GM12878 (cell line): Measurements from ENCODE around the gene SPAG9. TPM values are rescaled to one million over a fixed set of nuclear protein-coding genes. Genes with fewer than 3 reads are reported as not detected.

Experiments
- BHLHE40 ChIP-seq, 2 experiments: fragments of 450-650 bp in 1 of 2; IDR thresholded peaks; 2 replicates each; pipeline ENCODE4 v1.6.1; 2011 to 2017; ENCODE audit warnings: low read depth in 2 of 2, borderline replicate concordance in 1 of 2, improper control_type of control experiment in 1 of 2, low read length in 1 of 2, mild to moderate bottlenecking in 1 of 2
- CBX3 ChIP-seq: fragments of 200-600 bp; sonication (generic); IDR thresholded peaks from 2 replicates; pipeline ENCODE4 v1.6.1; 2016; ENCODE audit warnings: low read depth, borderline replicate concordance
- ESRRA ChIP-seq: IDR thresholded peaks from 2 replicates; pipeline ENCODE4 v1.6.1; 2012; ENCODE audit warnings: mild to moderate bottlenecking, low read length, improper control_type of control experiment
- ETV6 ChIP-seq, 2 experiments: fragments of 450-650 bp in 1 of 2; IDR thresholded peaks in 1 of 2; conservative IDR thresholded peaks in 1 of 2; 2 replicates each; pipeline ENCODE4 v1.6.1; 2014; ENCODE audit warnings: antibody characterized with exemption in 1 of 2, borderline replicate concordance in 1 of 2, low read depth in 1 of 2, mild to moderate bottlenecking in 1 of 2, moderate library complexity in 1 of 2
- KLF5 ChIP-seq: fragments of 450-650 bp; IDR thresholded peaks from 2 replicates; pipeline ENCODE4 v1.6.1; 2014; ENCODE audit warnings: mild to moderate bottlenecking; ENCODE audit not compliant: partially characterized antibody
- MEF2A ChIP-seq: IDR thresholded peaks from 2 replicates; pipeline ENCODE4 v1.6.1; 2011; ENCODE audit warnings: low read depth, mild to moderate bottlenecking, low read length, moderate library complexity; ENCODE audit not compliant: insufficient read depth
- NBN ChIP-seq: fragments of 450-650 bp; IDR thresholded peaks from 2 replicates; pipeline ENCODE4 v1.6.1; 2016
- NFXL1 ChIP-seq: fragments of 450-650 bp; IDR thresholded peaks from 2 replicates; pipeline ENCODE4 v1.6.1; 2017; ENCODE audit warnings: antibody characterized with exemption, mild to moderate bottlenecking, borderline replicate concordance
- NR2C2 ChIP-seq: IDR thresholded peaks from 2 replicates; pipeline ENCODE4 v1.6.1; 2011; ENCODE audit warnings: borderline replicate concordance, low read depth; ENCODE audit not compliant: control insufficient read depth, insufficient read length
- POLR2A ChIP-seq: IDR thresholded peaks from 2 replicates; pipeline ENCODE4 v1.6.1; 2011; ENCODE audit warnings: low read depth, mild to moderate bottlenecking, low read length
- SMAD1 ChIP-seq: fragments of 450-650 bp; IDR thresholded peaks from 2 replicates; pipeline ENCODE4 v1.6.1; 2018; ENCODE audit warnings: mild to moderate bottlenecking, low read depth; ENCODE audit not compliant: partially characterized antibody
- SP1 ChIP-seq: IDR thresholded peaks from one replicate; pipeline ENCODE4 v1.6.1; 2011; ENCODE audit warnings: low read depth, low read length
- YY1 ChIP-seq: IDR thresholded peaks from 2 replicates; pipeline ENCODE4 v1.6.1; 2011; ENCODE audit warnings: low read depth, mild to moderate bottlenecking, low read length
- ZNF217 ChIP-seq: fragments of 450-650 bp; IDR thresholded peaks from 2 replicates; pipeline ENCODE4 v1.6.1; 2017; ENCODE audit warnings: antibody characterized with exemption, mild to moderate bottlenecking
- ZNF384 ChIP-seq: IDR thresholded peaks from 2 replicates; pipeline ENCODE4 v1.6.1; 2012; ENCODE audit warnings: low read depth, mild to moderate bottlenecking, low read length, improper control_type of control experiment, borderline replicate concordance
- polyA plus RNA-seq, 11 experiments: library from polyadenylated mRNA; depleted of rRNA in 4 of 11; unstranded in 6 of 11; stranded (reverse) in 5 of 11; fragments of >200 nt; fragmentation: Nextera tagmentation in 4 of 11; fragmentation: Illumina TruSeq in 1 of 11; extraction: Ambion mirVana in 4 of 11; extraction: Trizol in 1 of 11; gene quantifications; 1 replicate in 1 of 11; 2 replicates in 10 of 11; pipeline versions ENCODE4 v1.2.1 to v1.2.3, GENCODE V29; 2011 to 2016; ENCODE audit warnings: inconsistent platforms in 2 of 11, missing spikeins in 2 of 11, low read depth in 1 of 11
- total RNA-seq, 4 experiments: library from RNA; depleted of rRNA in 3 of 4; stranded (reverse); fragments of >200 nt in 3 of 4; fragmentation: Illumina TruSeq in 1 of 4; extraction: Trizol in 1 of 4; gene quantifications; 2 replicates each; pipeline versions ENCODE4 v1.2.1 to v1.2.3, GENCODE V29; 2013 to 2021
- TF ChIP-seq, protein P1 (sequence below): fragments of 450-650 bp; IDR thresholded peaks from 2 replicates; pipeline ENCODE4 v1.6.1; 2017; ENCODE audit warnings: mild to moderate bottlenecking, low read depth, inconsistent platforms; ENCODE audit not compliant: poor library complexity, severe bottlenecking
- TF ChIP-seq, protein P2 (sequence below): IDR thresholded peaks from 2 replicates; pipeline ENCODE4 v1.6.1; 2012; ENCODE audit warnings: low read length, inconsistent platforms
- TF ChIP-seq, protein P3 (sequence below): IDR thresholded peaks from 2 replicates; pipeline ENCODE4 v1.6.1; 2011; ENCODE audit warnings: borderline replicate concordance, low read depth, mild to moderate bottlenecking, moderate library complexity, mixed read lengths, low read length; ENCODE audit not compliant: insufficient read depth; ENCODE audit errors: extremely low read length
- TF ChIP-seq, protein P4 (sequence below): fragments of 150-350 bp; IDR thresholded peaks from 2 replicates; pipeline ENCODE4 v1.6.1; 2016; ENCODE audit warnings: low read depth, low read length
- TF ChIP-seq, protein P5 (sequence below): IDR thresholded peaks from 2 replicates; pipeline ENCODE4 v1.6.1; 2011; ENCODE audit warnings: low read depth, low read length, improper control_type of control experiment, borderline replicate concordance

The SPAG9 gene
- total and polyA plus RNA-seq, 10 of the 15 experiments (the other 5 are each of a cell fraction or from before 2014, with no cell fraction given) = 6.6 to 42.0 (median 24.9) TPM

DNA sequence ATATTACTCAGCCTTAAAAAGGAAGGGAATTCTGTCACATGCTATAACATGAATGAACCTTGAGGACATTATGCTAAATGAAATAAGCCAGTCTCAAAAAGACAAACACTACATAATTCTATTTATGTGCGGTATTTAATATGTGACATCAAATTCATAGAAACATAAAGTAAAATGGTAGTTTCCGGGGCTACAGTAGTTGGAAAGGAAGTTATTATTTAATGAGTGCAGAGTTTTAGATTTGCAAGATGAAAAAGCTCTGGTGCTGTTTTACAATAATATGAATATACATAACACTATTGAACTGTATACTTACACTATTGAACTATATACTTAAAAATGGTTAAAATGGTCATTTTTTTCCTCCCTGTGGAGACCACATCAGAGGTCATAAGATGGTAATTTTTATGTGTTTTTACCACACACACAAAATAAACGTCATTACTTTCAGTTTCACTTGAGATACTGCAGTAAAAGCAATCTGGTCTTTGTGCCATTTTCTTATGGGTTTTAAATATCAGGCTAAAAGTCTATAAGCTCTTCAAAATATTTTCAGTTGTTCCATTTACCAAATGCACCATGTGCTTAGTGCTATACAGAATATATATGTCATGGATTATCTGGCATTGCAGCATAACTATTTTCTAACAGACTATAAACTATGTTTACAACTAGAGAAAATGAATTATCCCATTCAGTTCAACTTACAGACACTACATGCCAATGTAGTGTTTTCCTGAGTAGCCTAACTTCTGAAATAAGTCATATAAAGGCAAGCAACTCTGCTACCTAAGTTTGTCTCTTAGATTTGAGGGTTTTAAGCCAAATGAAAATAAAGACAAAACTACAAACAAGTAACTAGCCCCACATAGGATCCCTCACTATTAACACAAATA is 90.9 kb downstream of the SPAG9 start (continued):
- TF ChIP-seq, protein P1, sequence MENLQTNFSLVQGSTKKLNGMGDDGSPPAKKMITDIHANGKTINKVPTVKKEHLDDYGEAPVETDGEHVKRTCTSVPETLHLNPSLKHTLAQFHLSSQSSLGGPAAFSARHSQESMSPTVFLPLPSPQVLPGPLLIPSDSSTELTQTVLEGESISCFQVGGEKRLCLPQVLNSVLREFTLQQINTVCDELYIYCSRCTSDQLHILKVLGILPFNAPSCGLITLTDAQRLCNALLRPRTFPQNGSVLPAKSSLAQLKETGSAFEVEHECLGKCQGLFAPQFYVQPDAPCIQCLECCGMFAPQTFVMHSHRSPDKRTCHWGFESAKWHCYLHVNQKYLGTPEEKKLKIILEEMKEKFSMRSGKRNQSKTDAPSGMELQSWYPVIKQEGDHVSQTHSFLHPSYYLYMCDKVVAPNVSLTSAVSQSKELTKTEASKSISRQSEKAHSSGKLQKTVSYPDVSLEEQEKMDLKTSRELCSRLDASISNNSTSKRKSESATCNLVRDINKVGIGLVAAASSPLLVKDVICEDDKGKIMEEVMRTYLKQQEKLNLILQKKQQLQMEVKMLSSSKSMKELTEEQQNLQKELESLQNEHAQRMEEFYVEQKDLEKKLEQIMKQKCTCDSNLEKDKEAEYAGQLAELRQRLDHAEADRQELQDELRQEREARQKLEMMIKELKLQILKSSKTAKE = no peak
- TF ChIP-seq NBN (no peak), KLF5 (no peak), MEF2A (no peak), NR2C2 (no peak), NFXL1 (no peak), CBX3 (no peak), YY1 (no peak), ESRRA (no peak), ETV6 (conservative IDR thresholded peaks at IDR 0.05 in 1 of 2, IDR thresholded peaks at IDR 0.05 in 1 of 2; ENCODE audit: borderline replicate concordance in 1 of 2, low read depth in 1 of 2) (no peak), SMAD1 (no peak), SP1 (no peak), BHLHE40 (IDR thresholded peaks at IDR 0.05; ENCODE audit: borderline replicate concordance in 1 of 2, low read depth in 2 of 2, low read length in 1 of 2) (no peak), POLR2A (no peak), ZNF217 (no peak), ZNF384 (peak; percentile 27; the same call in 1 of the 2 replicates)
- TF ChIP-seq, protein P2, sequence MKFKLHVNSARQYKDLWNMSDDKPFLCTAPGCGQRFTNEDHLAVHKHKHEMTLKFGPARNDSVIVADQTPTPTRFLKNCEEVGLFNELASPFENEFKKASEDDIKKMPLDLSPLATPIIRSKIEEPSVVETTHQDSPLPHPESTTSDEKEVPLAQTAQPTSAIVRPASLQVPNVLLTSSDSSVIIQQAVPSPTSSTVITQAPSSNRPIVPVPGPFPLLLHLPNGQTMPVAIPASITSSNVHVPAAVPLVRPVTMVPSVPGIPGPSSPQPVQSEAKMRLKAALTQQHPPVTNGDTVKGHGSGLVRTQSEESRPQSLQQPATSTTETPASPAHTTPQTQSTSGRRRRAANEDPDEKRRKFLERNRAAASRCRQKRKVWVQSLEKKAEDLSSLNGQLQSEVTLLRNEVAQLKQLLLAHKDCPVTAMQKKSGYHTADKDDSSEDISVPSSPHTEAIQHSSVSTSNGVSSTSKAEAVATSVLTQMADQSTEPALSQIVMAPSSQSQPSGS = peak; percentile 39; the same call in 1 of the 2 replicates
- TF ChIP-seq, protein P3, sequence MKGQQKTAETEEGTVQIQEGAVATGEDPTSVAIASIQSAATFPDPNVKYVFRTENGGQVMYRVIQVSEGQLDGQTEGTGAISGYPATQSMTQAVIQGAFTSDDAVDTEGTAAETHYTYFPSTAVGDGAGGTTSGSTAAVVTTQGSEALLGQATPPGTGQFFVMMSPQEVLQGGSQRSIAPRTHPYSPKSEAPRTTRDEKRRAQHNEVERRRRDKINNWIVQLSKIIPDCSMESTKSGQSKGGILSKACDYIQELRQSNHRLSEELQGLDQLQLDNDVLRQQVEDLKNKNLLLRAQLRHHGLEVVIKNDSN = no peak
- TF ChIP-seq, protein P4, sequence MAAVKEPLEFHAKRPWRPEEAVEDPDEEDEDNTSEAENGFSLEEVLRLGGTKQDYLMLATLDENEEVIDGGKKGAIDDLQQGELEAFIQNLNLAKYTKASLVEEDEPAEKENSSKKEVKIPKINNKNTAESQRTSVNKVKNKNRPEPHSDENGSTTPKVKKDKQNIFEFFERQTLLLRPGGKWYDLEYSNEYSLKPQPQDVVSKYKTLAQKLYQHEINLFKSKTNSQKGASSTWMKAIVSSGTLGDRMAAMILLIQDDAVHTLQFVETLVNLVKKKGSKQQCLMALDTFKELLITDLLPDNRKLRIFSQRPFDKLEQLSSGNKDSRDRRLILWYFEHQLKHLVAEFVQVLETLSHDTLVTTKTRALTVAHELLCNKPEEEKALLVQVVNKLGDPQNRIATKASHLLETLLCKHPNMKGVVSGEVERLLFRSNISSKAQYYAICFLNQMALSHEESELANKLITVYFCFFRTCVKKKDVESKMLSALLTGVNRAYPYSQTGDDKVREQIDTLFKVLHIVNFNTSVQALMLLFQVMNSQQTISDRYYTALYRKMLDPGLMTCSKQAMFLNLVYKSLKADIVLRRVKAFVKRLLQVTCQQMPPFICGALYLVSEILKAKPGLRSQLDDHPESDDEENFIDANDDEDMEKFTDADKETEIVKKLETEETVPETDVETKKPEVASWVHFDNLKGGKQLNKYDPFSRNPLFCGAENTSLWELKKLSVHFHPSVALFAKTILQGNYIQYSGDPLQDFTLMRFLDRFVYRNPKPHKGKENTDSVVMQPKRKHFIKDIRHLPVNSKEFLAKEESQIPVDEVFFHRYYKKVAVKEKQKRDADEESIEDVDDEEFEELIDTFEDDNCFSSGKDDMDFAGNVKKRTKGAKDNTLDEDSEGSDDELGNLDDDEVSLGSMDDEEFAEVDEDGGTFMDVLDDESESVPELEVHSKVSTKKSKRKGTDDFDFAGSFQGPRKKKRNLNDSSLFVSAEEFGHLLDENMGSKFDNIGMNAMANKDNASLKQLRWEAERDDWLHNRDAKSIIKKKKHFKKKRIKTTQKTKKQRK = no peak
- TF ChIP-seq, protein P5, sequence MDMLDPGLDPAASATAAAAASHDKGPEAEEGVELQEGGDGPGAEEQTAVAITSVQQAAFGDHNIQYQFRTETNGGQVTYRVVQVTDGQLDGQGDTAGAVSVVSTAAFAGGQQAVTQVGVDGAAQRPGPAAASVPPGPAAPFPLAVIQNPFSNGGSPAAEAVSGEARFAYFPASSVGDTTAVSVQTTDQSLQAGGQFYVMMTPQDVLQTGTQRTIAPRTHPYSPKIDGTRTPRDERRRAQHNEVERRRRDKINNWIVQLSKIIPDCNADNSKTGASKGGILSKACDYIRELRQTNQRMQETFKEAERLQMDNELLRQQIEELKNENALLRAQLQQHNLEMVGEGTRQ = no peak
